Measurements from ENCODE around the gene LRRN2.
"Not testable (repeated sequence)": the region's sequence is repeated elsewhere in the genome, so short reads cannot be mapped to it uniquely, and the experiment has no call there.

The LRRN2 gene

GRCh38 chr1:204711947-204712701 is 26.6 kb upstream of the LRRN2 start:
- DNase-seq, result peak; percentile 67

GRCh38 chr1:204711103-204711946 is 25.8 kb upstream of the LRRN2 start:
- no peak for DNase-seq

- no peak for DNase-seq
Observed at GRCh38 chr1:204709960-204710912, 24.7 kb upstream of the LRRN2 start.

- no peak for DNase-seq
Observed at GRCh38 chr1:204709021-204709420, 23.5 kb upstream of the LRRN2 start.

- DNase-seq, result peak; percentile 21
Observed at GRCh38 chr1:204706838-204707509, 21.4 kb upstream of the LRRN2 start.

GRCh38 chr1:204705888-204706837 is 20.6 kb upstream of the LRRN2 start:
- no peak for DNase-seq

GRCh38 chr1:204705493-204705811 is 19.9 kb upstream of the LRRN2 start:
- DNase-seq, result no peak

- no peak for DNase-seq
Observed at GRCh38 chr1:204704794-204705492, 19.4 kb upstream of the LRRN2 start.

- no peak for DNase-seq
Observed at GRCh38 chr1:204703826-204704612, 18.5 kb upstream of the LRRN2 start.

- DNase-seq, result no peak
Observed at GRCh38 chr1:204703268-204703664, 17.7 kb upstream of the LRRN2 start.

GRCh38 chr1:204702552-204703267 is 17.2 kb upstream of the LRRN2 start:
- no peak for DNase-seq

- no peak for DNase-seq
Observed at GRCh38 chr1:204701229-204701628, 15.7 kb upstream of the LRRN2 start.

- DNase-seq, result no peak
Observed at GRCh38 chr1:204697893-204698292, 12.4 kb upstream of the LRRN2 start.

GRCh38 chr1:204696606-204697005 is 11.1 kb upstream of the LRRN2 start:
- no peak for DNase-seq

- DNase-seq, result no peak
Observed at GRCh38 chr1:204695692-204696091, 10.2 kb upstream of the LRRN2 start.

GRCh38 chr1:204694145-204694544 is 8.6 kb upstream of the LRRN2 start:
- DNase-seq, result no peak

- DNase-seq, result no peak
Observed at GRCh38 chr1:204692841-204693356, 7.4 kb upstream of the LRRN2 start.

- no peak for DNase-seq
Observed at GRCh38 chr1:204692325-204692840, 6.8 kb upstream of the LRRN2 start.

GRCh38 chr1:204691328-204691730 is 5.8 kb upstream of the LRRN2 start:
- not testable (repeated sequence) for DNase-seq

Measured in NCI-H1105 treated with DMSO at 0.1 percent for 48 hours (cell line).